HuH-7.5 (cell line): ENCODE measurements around the gene DPYD.
"Not testable (repeated sequence)": the region's sequence is repeated elsewhere in the genome, so short reads cannot be mapped to it uniquely, and the experiment has no call there.

Experiments used
- DNase-seq: peaks from one replicate; pipeline ENCODE4 v3.0.0; 2011; ENCODE audit warnings: low spot score

The DPYD gene

GRCh38 chr1:97364086-97364485, 556.7 kb downstream of the DPYD start:
- no peak for DNase-seq

- DNase-seq, result no peak
Measured at GRCh38 chr1:97356309-97356708, 564.5 kb downstream of the DPYD start.

GRCh38 chr1:97352936-97353382, 567.9 kb downstream of the DPYD start:
- no peak for DNase-seq

GRCh38 chr1:97351846-97352245, 569.0 kb downstream of the DPYD start:
- DNase-seq, result no peak

- DNase-seq, result no peak
Measured at GRCh38 chr1:97350662-97351061, 570.2 kb downstream of the DPYD start.

- DNase-seq, result no peak
Measured at GRCh38 chr1:97350241-97350640, 570.6 kb downstream of the DPYD start.

- DNase-seq, result not testable (repeated sequence)
Measured at GRCh38 chr1:97349794-97350193, 571.0 kb downstream of the DPYD start.

GRCh38 chr1:97348599-97349265, 572.1 kb downstream of the DPYD start:
- DNase-seq, result no peak

- DNase-seq, result no peak
Measured at GRCh38 chr1:97340951-97341350, 579.9 kb downstream of the DPYD start.

- no peak for DNase-seq
Measured at GRCh38 chr1:97338347-97338746, 582.5 kb downstream of the DPYD start.

- no peak for DNase-seq
Measured at GRCh38 chr1:97337250-97338030, 583.4 kb downstream of the DPYD start.

- no peak for DNase-seq
Measured at GRCh38 chr1:97334454-97334853, 586.4 kb downstream of the DPYD start.

GRCh38 chr1:97332716-97333115, 588.1 kb downstream of the DPYD start:
- no peak for DNase-seq

- no peak for DNase-seq
Measured at GRCh38 chr1:97331165-97331564, 589.7 kb downstream of the DPYD start.

GRCh38 chr1:97314685-97315084, 606.1 kb downstream of the DPYD start:
- DNase-seq, result no peak

- no peak for DNase-seq
Measured at GRCh38 chr1:97308131-97308530, 612.7 kb downstream of the DPYD start.

- no peak for DNase-seq
Measured at GRCh38 chr1:97307568-97307967, 613.3 kb downstream of the DPYD start.

- no peak for DNase-seq
Measured at GRCh38 chr1:97307151-97307550, 613.7 kb downstream of the DPYD start.

- no peak for DNase-seq
Measured at GRCh38 chr1:97306504-97306903, 614.3 kb downstream of the DPYD start.

- DNase-seq, result no peak
Measured at GRCh38 chr1:97304366-97304765, 616.5 kb downstream of the DPYD start.

GRCh38 chr1:97298966-97299365, 621.9 kb downstream of the DPYD start:
- DNase-seq, result no peak

GRCh38 chr1:97297611-97298010, 623.2 kb downstream of the DPYD start:
- DNase-seq, result no peak

- DNase-seq, result no peak
Measured at GRCh38 chr1:97281962-97282361, 638.9 kb downstream of the DPYD start.
